NCI-H1930 (cell line): ENCODE results near the gene MOV10.

ENCODE experiments used
- DNase-seq, 2 experiments: peaks; one replicate each; lab custom pipeline; 2025; lab: John Stamatoyannopoulos, UW

MOV10 gene

GRCh38 chr1:112700290-112701226, 26.1 kb downstream of the MOV10 start:
- DNase-seq = peak; percentile 10 to 63

- DNase-seq = no peak
These were observed 27.0 kb downstream of the MOV10 start for GRCh38 chr1:112701227-112702066.

- DNase-seq = no peak
These were observed 27.6 kb downstream of the MOV10 start for GRCh38 chr1:112702067-112702395.

GRCh38 chr1:112702420-112703261, 28.2 kb downstream of the MOV10 start:
- DNase-seq = no peak

GRCh38 chr1:112703706-112704105, 29.2 kb downstream of the MOV10 start:
- DNase-seq = no peak

GRCh38 chr1:112704391-112704933, 30.0 kb downstream of the MOV10 start:
- no peak for DNase-seq

GRCh38 chr1:112704934-112705627, 30.6 kb downstream of the MOV10 start:
- DNase-seq = no peak

GRCh38 chr1:112706505-112707220, 32.2 kb downstream of the MOV10 start, which contains the start of gene RHOC:
RHOC (minus strand) TSS chr1:112707127; CDS start chr1:112703799, 3,328 bp downstream.
- peak; percentile 48 to 67 for DNase-seq

- peak; percentile 75 to 78 for DNase-seq
These were observed 33.0 kb downstream of the MOV10 start for GRCh38 chr1:112707221-112708001.

GRCh38 chr1:112708002-112708448, 33.6 kb downstream of the MOV10 start:
- no peak for DNase-seq

- DNase-seq = no peak
These were observed 34.0 kb downstream of the MOV10 start for GRCh38 chr1:112708489-112708888.

- no peak for DNase-seq
These were observed 35.7 kb downstream of the MOV10 start for GRCh38 chr1:112710159-112710558.

- no peak for DNase-seq
These were observed 36.1 kb downstream of the MOV10 start for GRCh38 chr1:112710586-112710985.

- DNase-seq = no peak
These were observed 36.6 kb downstream of the MOV10 start for GRCh38 chr1:112711041-112711440.

GRCh38 chr1:112711670-112712069, 37.2 kb downstream of the MOV10 start:
- no peak for DNase-seq

GRCh38 chr1:112712191-112712590, 37.7 kb downstream of the MOV10 start:
- DNase-seq = no peak

- no peak for DNase-seq
These were observed 38.3 kb downstream of the MOV10 start for GRCh38 chr1:112712701-112713128.

- no peak for DNase-seq
These were observed 39.2 kb downstream of the MOV10 start for GRCh38 chr1:112713466-112714312.
